Ectodermal cell (in vitro differentiated cells): ENCODE measurements around the gene GPR152.

Experiments used
- H3K27ac ChIP-seq: 2 replicates; pipeline ENCODE4 v1.7.0; 2013; ENCODE audit warnings: mild to moderate bottlenecking, low read depth, low read length; ENCODE audit not compliant: insufficient read depth, poor library complexity, severe bottlenecking
- H3K27me3 ChIP-seq: 2 replicates; pipeline ENCODE4 v1.7.0; 2013; ENCODE audit warnings: mild to moderate bottlenecking, low read length; ENCODE audit not compliant: insufficient read depth, control insufficient read depth, poor library complexity, severe bottlenecking
- H3K36me3 ChIP-seq: one replicate; pipeline ENCODE4 v1.7.0; 2013; ENCODE audit warnings: low read length; ENCODE audit not compliant: control insufficient read depth, insufficient read depth
- H3K4me1 ChIP-seq: one replicate; pipeline ENCODE4 v1.7.0; 2013; ENCODE audit warnings: low read length; ENCODE audit not compliant: control insufficient read depth, insufficient read depth
- H3K4me3 ChIP-seq: 2 replicates; pipeline ENCODE4 v1.7.0; 2013; ENCODE audit warnings: low read depth, low read length, control low read depth; ENCODE audit not compliant: insufficient read depth
- H3K9me3 ChIP-seq: 2 replicates; pipeline ENCODE4 v1.7.0; 2013; ENCODE audit warnings: mild to moderate bottlenecking, low read length, moderate library complexity; ENCODE audit not compliant: control insufficient read depth
- WGBS, 2 experiments: methylation state at CpG; one replicate each; pipeline ENCODE4 v1.1.7; 2013; ENCODE audit warnings: missing lambda C conversion rate in 2 of 2; 5-methylcytosine and 5-hydroxymethylcytosine counted together

Gene GPR152

DNA sequence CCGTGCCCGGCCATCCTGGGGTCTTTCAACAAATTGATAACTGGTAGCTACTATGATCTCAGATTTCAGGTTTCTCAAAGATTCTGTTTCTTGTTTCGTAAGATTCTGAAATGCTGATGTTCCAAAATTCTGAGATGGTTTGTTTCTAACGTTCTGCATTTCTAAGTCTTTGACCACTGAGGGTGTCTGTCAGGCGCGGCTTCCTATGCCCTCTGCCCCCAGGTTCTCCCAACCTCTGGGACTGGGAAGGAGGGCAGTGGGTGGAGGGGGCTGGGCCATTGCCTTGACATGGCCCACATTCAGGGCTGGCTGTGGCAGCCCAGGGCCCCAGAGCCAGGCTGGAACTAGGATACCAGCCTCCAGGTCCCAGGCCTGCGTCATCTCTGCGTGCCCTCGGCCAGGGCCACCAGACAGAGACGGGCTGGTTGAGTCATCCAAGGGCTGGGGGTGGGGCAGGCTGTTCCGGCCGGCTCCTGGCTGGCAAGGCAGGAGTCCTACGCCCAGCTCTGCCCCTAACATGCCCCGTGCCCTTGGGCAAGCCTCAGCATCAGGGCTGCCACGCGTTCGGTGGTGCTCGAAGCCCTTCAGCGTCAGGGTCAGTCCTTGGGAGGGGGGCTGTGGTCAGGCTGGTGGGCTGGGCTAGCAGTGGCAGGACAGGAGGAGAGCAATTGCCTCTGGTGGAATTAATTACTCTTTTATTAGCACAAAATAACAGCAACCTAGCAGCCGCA is 11.3 kb upstream of the GPR152 start:
- Histone ChIP-seq H3K27me3 (no peaks in the 10 kb centered on the region), H3K27ac (no peak overlapping the region), H3K4me1 (no peaks in the 10 kb centered on the region), H3K36me3 (no peaks in the 10 kb centered on the region), H3K9me3 (no peaks in the 10 kb centered on the region), H3K4me3 (peak overlapping the region; percentile 76)
- 90% methylated on average over 20 of the region's 20 CpGs for WGBS, 2 experiments

DNA sequence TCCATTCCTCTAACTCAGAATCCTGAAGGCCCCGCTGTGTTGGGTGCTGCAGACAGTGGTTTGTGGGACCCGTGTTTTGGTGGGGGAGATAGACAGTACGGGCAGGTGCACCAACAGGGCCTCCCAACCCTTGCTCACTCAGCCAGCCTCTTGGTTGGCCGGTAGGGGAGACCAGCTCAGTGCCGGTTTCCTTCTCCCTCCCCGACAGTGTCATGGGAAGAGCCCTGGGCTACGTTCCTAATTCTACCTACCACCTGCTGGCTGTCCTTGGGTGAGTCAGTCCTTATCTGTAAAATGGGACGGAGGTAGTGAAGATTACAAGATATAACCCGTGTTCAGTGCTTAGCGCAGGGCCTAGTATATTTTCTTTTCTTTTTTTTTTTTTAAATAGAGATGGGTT is 10.7 kb upstream of the GPR152 start:
- no peak overlapping the region for H3K4me3 ChIP-seq
- no peaks in the 10 kb centered on the region for H3K36me3 ChIP-seq
- H3K27ac ChIP-seq = no peak overlapping the region
- 94 to 97% methylated on average over 10 of the region's 10 CpGs for WGBS, 2 experiments
- H3K9me3 ChIP-seq = no peaks in the 10 kb centered on the region
- H3K27me3 ChIP-seq = no peaks in the 10 kb centered on the region
- H3K4me1 ChIP-seq = no peaks in the 10 kb centered on the region

DNA sequence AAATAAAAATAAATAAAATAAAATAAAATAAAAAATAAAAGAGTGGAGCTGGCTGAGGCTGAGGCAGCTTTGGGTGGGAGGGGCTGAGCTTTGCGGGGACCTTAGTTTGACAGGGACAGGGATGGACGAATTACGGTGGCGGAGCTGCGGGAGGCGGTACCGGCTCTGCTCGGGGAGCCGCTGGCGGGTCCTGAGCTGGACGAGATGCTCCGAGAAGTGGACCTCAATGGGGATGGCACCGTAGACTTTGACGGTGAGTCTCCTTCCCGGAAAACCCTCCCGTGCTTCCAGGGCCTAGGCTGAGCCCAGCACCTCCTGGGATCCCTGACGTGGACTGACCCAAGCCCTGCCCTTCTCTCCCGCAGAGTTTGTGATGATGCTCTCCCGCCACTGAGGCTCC is 5.7 kb upstream of the GPR152 start:
- H3K4me3 ChIP-seq = no peak overlapping the region
- H3K4me1 ChIP-seq = no peaks in the 10 kb centered on the region
- no peaks in the 10 kb centered on the region for H3K9me3 ChIP-seq
- no peak overlapping the region for H3K27ac ChIP-seq
- H3K36me3 ChIP-seq = no peaks in the 10 kb centered on the region
- 90 to 91% methylated on average over 19 of the region's 19 CpGs for WGBS, 2 experiments
- no peaks in the 10 kb centered on the region for H3K27me3 ChIP-seq

DNA sequence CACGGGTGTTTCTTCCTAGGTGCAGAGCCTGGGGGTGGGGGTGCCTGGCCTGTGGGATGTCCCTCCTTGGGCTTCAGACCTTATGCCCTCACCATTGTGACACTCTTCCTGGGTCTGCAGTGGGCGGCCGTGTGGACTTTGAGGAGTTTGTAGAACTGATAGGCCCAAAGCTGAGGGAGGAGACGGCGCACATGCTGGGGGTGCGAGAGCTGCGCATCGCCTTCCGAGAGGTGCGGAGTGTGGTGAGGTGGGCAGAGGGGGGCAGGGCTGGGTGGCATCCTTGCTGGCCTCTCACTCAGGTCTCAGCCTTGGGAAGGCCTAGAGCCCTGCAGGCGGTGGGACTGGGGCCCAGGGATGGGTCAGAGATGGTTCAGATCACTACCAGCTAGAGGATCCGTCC is 4.9 kb upstream of the GPR152 start:
- no peaks in the 10 kb centered on the region for H3K36me3 ChIP-seq

DNA sequence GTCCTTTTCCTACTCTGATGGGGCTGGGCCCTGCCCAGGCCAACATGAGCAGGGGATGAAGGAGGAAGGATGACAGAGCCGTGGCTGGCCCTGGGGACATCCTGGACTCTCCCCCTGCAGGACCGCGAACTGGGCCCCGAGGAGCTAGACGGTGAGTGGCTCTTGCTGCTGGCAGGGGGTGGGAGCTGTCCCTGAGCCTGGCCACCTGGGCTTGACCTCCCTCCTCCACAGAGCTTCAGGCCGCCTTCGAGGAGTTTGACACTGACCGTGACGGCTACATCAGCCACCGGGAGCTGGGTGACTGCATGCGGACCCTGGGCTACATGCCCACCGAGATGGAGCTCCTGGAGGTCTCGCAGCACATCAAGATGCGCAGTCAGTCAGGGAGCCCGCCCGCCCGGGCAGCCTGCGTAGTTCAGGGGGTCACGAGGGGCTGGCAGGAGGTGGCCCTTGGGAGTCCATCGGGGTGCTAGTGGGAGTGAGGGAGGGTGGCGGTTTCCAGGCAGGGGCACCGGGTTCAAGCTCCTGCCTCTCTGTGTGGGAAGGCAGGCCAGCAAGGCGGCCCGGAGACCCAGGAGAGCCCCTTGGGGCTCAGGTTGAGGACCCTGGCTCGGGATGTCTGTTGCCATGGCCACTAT is 3.7 kb upstream of the GPR152 start:
- WGBS, 2 experiments = 91% methylated on average over 25 of the region's 25 CpGs
- Histone ChIP-seq H3K4me3 (no peak overlapping the region), H3K4me1 (no peaks in the 10 kb centered on the region), H3K27me3 (no peaks in the 10 kb centered on the region), H3K27ac (no peak overlapping the region), H3K36me3 (no peaks in the 10 kb centered on the region), H3K9me3 (no peaks in the 10 kb centered on the region)

More for the DNA sequence above, 4.9 kb upstream of the GPR152 start:
- Histone ChIP-seq H3K4me1 (no peaks in the 10 kb centered on the region), H3K27me3 (no peaks in the 10 kb centered on the region), H3K4me3 (no peak overlapping the region), H3K9me3 (no peaks in the 10 kb centered on the region), H3K27ac (no peak overlapping the region)
- 96% methylated on average over 12 of the region's 12 CpGs for WGBS, 2 experiments

DNA sequence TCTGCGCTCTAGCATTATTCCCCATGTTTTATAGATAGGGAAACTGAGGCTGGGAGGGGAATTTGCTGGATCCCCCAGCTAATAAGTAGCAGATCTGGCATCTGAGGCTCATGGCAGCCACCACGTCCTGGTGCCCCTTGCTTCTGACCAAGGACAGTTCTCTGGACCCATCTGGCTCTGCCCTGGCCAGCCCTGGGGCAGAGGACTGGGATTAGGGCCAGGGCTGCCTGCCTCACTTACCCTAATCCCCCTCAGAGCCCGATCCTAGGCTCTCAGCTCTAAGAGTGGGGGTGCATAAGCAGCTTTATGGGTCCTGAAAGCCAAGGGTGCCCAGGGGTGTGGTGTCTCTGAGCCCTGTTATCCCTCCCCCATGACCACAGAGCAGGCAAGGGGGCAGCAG is 2.5 kb upstream of the GPR152 start, which contains the start of gene CABP4:
CABP4 (plus strand) TSS at position 301 of the 400 bp plus-strand sequence; CDS start at position 371, 70 bp downstream.
- Histone ChIP-seq H3K27ac (no peak within 1 kb of the TSS), H3K4me3 (no peak within 1 kb of the TSS), H3K27me3 (no peaks in the 10 kb centered on the region), H3K9me3 (no peaks in the 10 kb centered on the region), H3K4me1 (peaks cover 5% of the 10 kb centered on the region), H3K36me3 (no peaks in the 10 kb centered on the region)
- WGBS, 2 experiments = 88 to 90% methylated on average over 3 of the region's 3 CpGs

DNA sequence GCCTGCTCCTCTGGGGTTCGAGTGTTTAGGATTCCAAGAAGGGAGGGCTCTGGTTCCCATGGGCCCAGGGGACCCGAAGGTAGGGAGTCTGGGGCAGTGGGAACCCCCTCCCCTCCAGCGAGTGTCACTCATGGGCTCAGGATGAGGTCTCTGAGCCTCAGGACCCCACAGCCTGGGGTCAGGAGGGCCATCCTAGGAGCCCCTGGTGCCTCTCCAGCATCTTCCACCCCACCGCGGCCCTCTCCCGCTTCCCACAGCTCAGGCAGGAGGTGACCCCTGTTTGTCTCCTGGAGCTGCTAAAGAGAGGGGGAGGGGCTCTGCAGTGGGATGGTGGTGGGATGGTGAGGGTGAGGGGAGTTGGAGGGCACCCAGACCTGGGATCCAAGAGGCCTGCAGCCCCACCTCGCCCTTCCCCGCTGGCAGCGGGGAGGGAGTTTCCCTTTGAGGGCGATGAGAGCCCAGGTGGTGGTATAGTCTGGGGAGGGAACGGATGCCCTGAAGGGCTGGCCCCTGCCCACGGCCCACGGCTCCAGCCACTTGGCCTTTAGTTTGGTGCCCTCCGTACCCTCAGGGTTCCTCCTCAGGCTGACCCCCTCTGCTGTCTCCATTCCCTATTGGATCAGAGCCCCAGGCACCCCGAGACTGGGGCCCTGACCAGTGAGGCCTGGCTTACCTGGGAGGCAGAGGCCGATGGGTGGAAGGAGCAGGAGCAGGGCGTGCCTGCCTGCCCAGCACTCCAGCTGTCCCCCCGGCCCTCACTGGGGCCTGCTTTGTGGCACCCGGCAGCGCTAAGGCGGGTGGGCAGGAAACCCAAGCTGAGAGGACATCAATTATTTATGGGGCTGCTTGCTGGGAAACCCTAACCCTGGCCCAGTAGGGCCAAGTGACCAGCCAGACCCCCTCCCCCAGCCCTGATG is 1.5 kb upstream of the GPR152 start:
- H3K36me3 ChIP-seq = no peaks in the 10 kb centered on the region
- no peak overlapping the region for H3K4me3 ChIP-seq
- H3K27me3 ChIP-seq = no peaks in the 10 kb centered on the region
- H3K4me1 ChIP-seq = peaks cover 5% of the 10 kb centered on the region
- H3K9me3 ChIP-seq = no peaks in the 10 kb centered on the region
- no peak overlapping the region for H3K27ac ChIP-seq
- 92 to 94% methylated on average over 21 of the region's 21 CpGs for WGBS, 2 experiments

DNA sequence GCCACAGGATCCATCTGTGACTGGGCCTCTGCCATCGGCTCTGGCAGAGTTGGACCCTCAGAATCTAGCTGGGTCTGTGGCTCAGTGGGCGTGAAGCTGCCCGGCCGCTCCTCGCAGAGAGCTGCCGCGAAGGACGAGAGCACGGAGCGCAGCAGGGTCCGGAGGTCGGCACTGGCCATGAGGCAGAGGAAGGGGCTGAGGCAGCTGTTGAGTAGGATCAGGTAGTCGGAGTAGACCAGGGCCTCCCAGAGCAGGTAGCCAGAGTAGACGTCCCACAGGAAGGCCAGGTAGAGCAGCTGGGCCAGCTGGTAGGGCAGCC is 912 bp downstream of the GPR152 start:
- Histone ChIP-seq H3K36me3 (no peaks in the 10 kb centered on the region), H3K9me3 (no peaks in the 10 kb centered on the region), H3K27me3 (no peaks in the 10 kb centered on the region), H3K27ac (no peak overlapping the region), H3K4me1 (peaks cover 5% of the 10 kb centered on the region), H3K4me3 (no peak overlapping the region)
- WGBS, 2 experiments = 92 to 94% methylated on average over 14 of the region's 14 CpGs

DNA sequence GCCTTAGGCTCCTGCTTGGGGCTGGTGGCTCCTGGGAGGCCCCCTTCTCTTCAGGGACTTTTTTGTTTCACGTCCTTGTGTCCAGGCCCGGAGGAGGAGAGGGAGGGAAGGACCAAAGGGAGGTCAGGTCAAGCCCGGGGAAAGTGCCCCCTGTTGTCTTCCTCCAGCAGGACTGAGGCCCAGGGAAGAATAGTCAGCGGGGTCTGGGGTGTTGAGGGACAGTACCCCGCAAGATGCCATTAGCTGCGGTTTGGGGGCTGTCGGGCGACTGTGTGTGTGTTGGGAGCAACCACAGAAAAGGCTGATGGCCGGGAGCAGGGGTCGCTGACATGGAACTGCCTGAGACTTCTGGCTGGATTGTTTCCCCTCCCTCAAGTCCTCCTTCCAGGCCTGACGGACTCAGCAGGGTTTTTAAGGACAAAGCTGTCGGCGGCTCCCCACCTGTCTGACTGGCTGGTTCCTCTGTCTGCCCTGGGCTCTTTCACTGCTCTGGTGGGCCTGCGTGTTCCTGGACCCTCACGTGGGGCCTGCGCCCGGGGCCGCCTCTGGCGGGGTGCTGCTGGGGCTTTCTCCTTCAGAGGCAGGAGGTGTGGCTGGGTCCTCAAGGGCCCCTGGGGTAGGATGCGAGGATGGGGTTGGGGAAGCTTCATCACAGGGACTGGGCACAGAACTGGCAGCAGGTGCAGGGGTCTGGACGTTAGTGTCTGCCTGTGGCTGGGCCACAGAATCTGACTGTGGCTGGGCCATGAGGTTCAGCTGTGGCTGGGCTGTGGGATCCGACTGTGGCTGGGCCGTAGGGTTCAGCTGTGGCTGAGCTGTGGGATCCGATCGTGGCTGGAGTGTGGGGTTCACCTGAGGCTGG is 1.5 kb downstream of the GPR152 start:
- 83% methylated on average over 25 of the region's 25 CpGs for WGBS, 2 experiments
- Histone ChIP-seq H3K4me3 (no peak overlapping the region), H3K9me3 (no peaks in the 10 kb centered on the region), H3K27me3 (no peaks in the 10 kb centered on the region), H3K36me3 (no peaks in the 10 kb centered on the region), H3K27ac (no peak overlapping the region), H3K4me1 (peaks cover 5% of the 10 kb centered on the region)
